Measurements from ENCODE around the gene FBN2.
"Not testable (repeated sequence)": the region's sequence is repeated elsewhere in the genome, so short reads cannot be mapped to it uniquely, and the experiment has no call there.

The FBN2 gene

GRCh38 chr5:128532776-128533175, 5.3 kb downstream of the FBN2 start:
- no peak for DNase-seq

- DNase-seq = no peak
Observed at GRCh38 chr5:128532127-128532526, 5.9 kb downstream of the FBN2 start.

DNA sequence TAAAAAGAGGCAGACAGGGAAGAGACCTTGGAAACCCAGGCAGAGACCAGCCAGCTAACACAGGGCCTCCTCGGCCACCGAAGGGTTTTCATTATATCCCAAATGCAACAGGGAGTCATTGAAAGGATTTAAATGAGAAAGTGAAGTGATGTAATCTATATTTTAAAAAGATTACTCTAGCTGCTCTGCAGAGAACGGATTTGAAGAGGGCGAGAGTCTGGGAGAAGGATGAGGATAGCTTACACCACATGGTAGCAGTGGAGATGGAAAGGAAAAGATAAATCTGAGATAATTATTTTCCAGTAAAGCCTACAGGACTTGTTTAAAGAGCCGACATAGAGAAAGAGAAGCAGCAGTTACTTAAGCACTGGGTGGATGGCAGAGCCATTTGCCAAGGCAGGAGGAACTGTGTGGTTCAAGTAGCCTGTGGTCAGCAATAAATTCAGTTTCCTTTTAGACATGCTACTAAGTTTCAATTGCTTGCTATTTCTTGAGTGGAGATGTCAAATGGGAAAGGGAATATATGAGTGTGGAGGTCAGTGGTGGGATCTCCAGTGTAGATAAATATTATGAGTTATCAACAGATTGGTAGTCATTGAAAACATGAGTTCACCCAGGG, 9.3 kb downstream of the FBN2 start:
- DNase-seq = no peak

DNA sequence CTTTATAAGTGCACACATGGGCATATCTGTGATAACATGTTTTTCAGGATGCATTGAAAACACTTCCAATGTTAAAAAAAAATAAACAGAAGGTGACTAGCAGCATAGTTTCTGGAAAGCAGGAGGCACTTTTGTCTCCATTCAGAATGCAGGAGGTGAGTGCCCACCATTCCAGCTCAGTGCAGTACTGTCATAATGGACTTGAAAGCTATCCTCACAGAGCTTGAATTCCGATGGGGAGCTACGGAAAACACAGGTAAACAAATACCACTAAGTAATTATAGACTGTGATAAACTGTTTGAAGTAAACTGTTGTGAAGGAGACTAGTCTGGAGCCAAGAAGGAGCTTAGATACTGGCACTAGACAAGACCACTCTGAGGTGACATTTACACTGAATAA, 9.9 kb downstream of the FBN2 start:
- no peak for DNase-seq

DNA sequence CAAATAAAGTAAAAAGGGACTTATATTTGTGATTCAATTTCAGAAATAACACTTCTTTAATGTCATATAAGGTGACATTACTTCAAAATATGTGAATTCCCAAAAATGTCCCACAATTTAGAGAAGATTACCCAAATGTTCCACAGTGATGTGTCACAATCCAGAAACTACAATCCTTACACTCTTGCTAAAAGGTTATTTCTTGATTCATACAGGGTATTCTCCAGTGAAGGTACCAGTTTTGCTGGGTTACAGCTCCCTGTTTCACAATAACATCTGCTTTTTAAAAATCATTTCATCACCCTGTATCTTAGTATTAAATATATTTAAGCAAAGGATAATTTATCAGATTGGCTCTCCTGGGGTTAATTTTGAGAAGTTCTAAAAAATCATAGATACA, 11.0 kb downstream of the FBN2 start:
- DNase-seq = no peak

- DNase-seq = no peak
Observed at GRCh38 chr5:128522336-128522735, 15.7 kb downstream of the FBN2 start.

DNA sequence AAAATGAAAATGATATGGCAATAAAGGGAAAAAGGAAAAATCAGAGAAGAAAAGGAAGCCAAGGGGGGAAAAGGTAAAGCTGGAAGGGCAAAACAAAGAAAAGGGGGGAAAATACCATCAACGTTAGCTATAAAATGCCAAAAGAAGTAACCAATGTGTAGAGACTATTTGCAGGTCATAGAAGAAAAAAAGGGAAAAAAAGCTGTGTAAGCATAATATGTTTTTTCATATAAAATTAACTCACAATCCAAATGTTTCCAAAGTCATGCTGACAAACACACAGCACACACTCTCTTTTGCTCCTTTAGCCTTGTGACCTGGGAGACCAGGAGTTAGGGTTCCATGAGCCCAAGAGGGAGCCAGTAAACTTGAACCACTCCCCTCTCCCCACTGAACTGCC, 18.2 kb downstream of the FBN2 start:
- DNase-seq = no peak

- DNase-seq = no peak
Observed at GRCh38 chr5:128516978-128517377, 21.1 kb downstream of the FBN2 start.

GRCh38 chr5:128513806-128514205, 24.2 kb downstream of the FBN2 start:
- no peak for DNase-seq

DNA sequence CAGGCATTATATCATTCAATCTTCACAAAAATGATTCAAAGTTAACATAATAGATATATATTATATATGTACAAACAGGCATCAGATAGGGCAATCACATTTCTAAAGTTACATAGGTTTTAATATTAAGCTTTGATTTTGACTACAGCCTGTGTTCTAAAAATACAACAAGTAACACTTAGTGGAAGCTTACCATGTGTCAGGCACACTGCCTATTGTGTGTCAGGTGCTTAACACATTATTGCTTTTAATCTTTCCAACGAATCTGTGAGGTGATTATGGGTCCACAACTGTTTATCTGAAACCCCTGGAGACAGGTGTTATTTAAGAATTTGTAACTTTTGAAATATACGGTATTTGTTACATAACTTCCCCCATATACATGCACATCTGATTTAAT, 25.2 kb downstream of the FBN2 start:
- no peak for DNase-seq

- DNase-seq = no peak
Observed at GRCh38 chr5:128506643-128507042, 31.4 kb downstream of the FBN2 start.

GRCh38 chr5:128503727-128504126, 34.3 kb downstream of the FBN2 start:
- not testable (repeated sequence) for DNase-seq

DNA sequence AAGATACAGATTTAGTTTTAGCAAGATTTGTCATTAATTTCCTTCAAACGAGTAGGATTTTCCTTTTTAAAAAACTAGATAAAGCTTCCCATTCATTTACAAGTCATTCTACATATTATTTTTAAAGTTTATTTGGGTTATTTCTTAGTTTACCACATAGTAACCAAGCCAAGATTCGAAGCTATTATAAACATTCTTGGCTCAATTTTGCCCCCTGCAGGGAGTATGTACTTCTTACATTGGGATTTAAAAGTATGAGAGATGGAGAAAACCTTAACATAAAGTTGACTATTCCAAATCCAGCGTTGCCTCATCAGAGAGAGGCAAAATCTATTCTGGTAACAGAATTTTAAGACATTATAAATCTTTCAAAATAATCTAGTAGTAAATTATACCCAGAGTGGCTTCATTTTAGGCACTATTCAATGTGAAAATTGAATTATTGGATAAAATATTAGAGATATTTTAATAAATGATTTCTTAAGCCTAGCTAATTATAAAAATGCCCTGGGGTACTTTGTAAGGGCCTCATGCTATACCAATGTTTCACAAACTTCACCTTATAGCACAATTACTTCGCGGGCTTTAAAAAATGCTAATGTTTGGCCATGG, 39.1 kb downstream of the FBN2 start:
- DNase-seq = no peak

- DNase-seq = no peak
Observed at GRCh38 chr5:128494516-128494915, 43.5 kb downstream of the FBN2 start.

DNA sequence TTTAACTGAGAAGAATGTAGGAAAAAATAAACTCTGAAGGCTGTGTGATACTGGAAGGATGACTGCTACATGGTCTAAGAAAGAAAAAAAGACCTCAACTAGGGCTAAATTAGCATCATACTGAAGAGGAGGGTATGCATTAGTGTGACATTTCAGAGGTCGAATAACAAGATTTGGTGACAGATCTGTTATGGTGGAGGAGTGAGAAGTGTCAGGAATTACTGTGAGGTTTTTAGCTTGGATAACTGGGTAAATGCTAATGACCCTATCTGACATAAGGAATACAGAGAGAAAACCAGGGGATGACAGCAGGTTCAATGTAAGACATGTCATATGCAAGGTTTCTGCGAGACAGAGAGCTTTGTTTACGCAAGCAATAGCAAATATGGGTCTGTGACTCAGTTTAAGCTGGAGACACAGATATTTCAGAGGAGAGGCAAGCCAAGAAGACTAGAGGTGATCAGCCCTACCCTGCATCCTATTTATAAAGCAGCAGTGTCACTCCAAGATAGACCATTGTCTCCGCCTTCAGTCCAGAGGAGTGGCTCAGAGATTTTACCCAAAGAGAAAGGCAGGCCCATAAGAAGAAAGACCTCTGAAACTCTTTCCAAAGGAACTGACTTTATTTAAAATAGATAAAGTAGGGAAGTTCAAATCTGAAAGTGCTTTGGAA, 44.3 kb downstream of the FBN2 start:
- DNase-seq = no peak

- DNase-seq = no peak
Observed at GRCh38 chr5:128491291-128491690, 46.8 kb downstream of the FBN2 start.

- DNase-seq = no peak
Observed at GRCh38 chr5:128490761-128491160, 47.3 kb downstream of the FBN2 start.

GRCh38 chr5:128487041-128487440, 51.0 kb downstream of the FBN2 start:
- DNase-seq = no peak

DNA sequence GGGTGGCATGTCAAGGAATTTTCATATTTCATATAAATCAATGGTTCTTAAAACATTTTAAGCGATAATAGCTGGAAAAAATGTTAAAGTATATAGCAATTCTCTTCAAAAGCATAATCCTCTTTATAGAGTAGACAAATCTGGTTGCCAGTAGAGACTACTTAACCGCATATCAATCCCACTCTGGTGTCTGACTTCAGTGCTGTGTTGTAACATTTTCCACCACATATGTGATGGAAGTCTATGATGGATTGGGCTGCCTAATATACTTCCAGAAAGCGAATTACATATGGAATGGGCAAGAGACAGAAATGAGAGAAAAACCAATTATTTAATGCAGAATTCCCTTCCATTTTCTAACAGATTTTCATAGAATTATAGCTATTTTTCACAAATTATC, 54.3 kb downstream of the FBN2 start:
- DNase-seq = no peak

DNA sequence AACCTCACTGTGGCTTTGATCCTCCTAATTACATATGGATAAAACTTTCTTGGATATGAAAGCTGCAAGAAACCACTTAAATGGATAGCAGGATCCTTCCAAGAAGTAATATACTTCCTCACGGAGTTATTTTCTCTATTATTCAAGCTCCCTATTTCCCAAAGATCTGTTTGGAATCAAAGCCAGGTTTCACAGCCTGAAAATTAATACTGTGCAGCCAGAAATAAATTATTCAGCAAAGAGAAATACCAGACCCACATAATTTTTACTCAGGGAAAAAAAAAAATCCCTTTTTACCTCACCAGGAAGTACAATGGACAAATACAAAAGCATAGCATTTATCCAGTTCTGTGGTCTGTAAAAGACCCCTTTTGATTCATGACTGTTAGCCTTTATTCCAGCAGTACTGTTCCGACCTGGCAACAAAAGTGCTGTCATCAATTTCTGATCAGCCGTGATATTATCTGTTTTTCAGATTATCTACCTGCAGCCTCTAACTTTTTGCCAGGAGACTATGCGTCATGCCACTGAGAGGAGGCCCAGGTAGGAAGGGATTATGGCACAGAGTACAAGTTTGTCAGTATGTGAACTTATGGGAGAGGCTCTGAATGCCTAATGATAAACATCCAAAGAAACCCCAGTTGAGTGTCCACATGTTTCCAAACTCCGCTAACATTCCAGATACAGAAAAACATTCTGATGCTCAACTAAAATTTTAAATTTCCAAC, 57.0 kb downstream of the FBN2 start:
- DNase-seq = no peak

GRCh38 chr5:128480158-128480557, 57.9 kb downstream of the FBN2 start:
- no peak for DNase-seq

DNA sequence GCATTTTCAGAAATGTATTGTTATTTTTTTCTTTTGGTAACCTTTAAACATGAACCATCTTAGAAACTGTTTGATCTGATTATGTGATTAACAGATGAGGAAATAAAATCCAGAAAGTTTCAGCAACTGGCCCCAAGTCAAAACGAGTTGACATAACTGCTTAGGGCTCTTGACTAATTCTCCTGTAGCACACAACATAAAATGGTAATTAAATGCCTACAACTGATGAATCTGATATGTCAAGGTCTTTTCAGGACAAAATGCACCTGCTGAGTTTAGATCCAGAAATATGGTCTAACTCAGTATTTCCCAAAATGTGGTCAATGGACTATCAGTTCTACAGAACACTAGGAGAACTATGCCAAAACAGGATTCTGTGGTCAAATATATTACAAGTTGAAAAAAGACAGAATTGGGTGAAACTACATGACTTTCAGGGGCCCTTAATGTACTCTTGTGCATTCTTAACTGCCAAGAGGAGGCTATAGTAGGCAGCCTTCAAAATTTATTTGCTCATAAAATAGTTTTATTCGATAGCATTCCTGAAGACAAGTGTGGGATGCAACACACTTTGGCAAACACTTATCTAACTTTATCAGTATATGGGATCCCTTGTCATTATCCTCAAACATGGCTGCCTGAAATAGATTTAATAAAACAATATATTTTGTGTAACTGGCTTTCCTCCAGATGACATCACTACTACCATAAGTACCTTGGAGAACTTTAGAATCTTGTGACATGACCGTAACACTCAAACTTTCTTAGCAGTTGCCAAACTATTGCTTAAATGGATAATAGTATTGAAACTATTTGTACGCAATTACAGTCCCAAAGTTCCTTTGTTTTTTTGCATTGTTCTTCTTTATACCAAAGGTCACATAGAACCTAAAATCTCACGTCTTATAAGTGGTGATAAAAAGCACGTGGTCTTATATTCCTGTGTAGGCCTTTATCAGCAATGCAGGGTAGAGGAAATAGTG, 59.4 kb downstream of the FBN2 start:
- no peak for DNase-seq

DNA sequence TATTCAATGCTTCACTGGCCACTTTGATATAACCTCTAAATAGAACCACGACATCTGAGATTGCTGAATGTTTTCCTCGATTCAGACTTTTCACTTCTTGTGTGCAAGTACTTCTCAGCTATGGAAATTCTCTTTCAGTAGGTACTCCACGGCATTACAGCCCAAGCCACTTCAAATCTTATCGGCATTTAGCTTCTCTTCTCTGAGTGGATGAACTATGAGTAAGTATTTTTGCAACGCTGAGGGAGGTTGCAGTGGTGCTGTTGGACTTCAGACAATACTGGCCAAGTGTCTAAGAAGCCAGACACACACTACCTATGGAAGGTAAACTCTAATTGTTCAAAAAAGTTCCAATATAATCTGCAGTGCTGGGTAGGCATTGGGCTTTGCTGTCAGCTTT, 60.1 kb downstream of the FBN2 start:
- DNase-seq = no peak
